ENCODE data around the gene TMEM170A. TPM values are rescaled to one million over a fixed set of nuclear protein-coding genes. Genes with fewer than 3 reads are reported as not detected.
A peak's percentile ranks its signal among the peaks of the same experiment; 100 is the strongest.
"Not testable (repeated sequence)": the region's sequence is repeated elsewhere in the genome, so short reads cannot be mapped to it uniquely, and the experiment has no call there.

The TMEM170A gene
- total RNA-seq, 1 experiment from 2014 or later, result 21.6 TPM

- no peaks in the 10 kb centered on the region for H3K9me3 ChIP-seq (replicated peaks)
- H3K27me3 ChIP-seq, result no peaks in the 10 kb centered on the region
- DNase-seq, result peak; percentile 27 to 70
- no peaks in the 10 kb centered on the region for H3K36me3 ChIP-seq
- H3K4me3 ChIP-seq, result no peak overlapping the region
- H3K4me1 ChIP-seq, result no peaks in the 10 kb centered on the region
- H3K27ac ChIP-seq, result no peak overlapping the region
Measured at GRCh38 chr16:75471723-75472633, 7.5 kb upstream of the TMEM170A start.

GRCh38 chr16:75466760-75467159, 2.3 kb upstream of the TMEM170A start:
- Histone ChIP-seq H3K27me3 (no peaks in the 10 kb centered on the region), H3K27ac (no peak overlapping the region), H3K4me3 (no peak overlapping the region), H3K36me3 (no peaks in the 10 kb centered on the region), H3K4me1 (no peaks in the 10 kb centered on the region), H3K9me3 (replicated peaks) (no peaks in the 10 kb centered on the region)
- DNase-seq, result no peak

GRCh38 chr16:75463389-75464121, 934 bp downstream of the TMEM170A start:
- Histone ChIP-seq H3K4me3 (peak overlapping the region; percentile 93), H3K27ac (peak overlapping the region; percentile 58)
- H3K27me3 ChIP-seq; H3K9me3 ChIP-seq (replicated peaks); H3K36me3 ChIP-seq; H3K4me1 ChIP-seq: not testable (repeated sequence)
- DNase-seq, result peak; percentile 73 to 79

GRCh38 chr16:75462806-75463205, 1.7 kb downstream of the TMEM170A start:
- Histone ChIP-seq H3K27ac (no peak overlapping the region), H3K27me3 (no peaks in the 10 kb centered on the region), H3K9me3 (replicated peaks) (no peaks in the 10 kb centered on the region), H3K36me3 (no peaks in the 10 kb centered on the region), H3K4me1 (no peaks in the 10 kb centered on the region), H3K4me3 (peak overlapping the region; percentile 93; the same call in 1 of the 2 replicates)
- no peak for DNase-seq

GRCh38 chr16:75461575-75461974, 2.9 kb downstream of the TMEM170A start:
- Histone ChIP-seq H3K4me3 (no peak overlapping the region), H3K27ac (no peak overlapping the region), H3K4me1 (no peaks in the 10 kb centered on the region), H3K9me3 (replicated peaks) (no peaks in the 10 kb centered on the region), H3K27me3 (no peaks in the 10 kb centered on the region), H3K36me3 (no peaks in the 10 kb centered on the region)
- DNase-seq, result no peak

- Histone ChIP-seq H3K27me3 (no peaks in the 10 kb centered on the region), H3K4me3 (no peak overlapping the region), H3K9me3 (replicated peaks) (no peaks in the 10 kb centered on the region), H3K27ac (no peak overlapping the region), H3K4me1 (no peaks in the 10 kb centered on the region), H3K36me3 (no peaks in the 10 kb centered on the region)
- no peak for DNase-seq
Measured at GRCh38 chr16:75460446-75460845, 4.0 kb downstream of the TMEM170A start.

- Histone ChIP-seq H3K36me3 (no peaks in the 10 kb centered on the region), H3K9me3 (replicated peaks) (no peaks in the 10 kb centered on the region), H3K27me3 (no peaks in the 10 kb centered on the region), H3K27ac (no peak overlapping the region), H3K4me3 (no peak overlapping the region), H3K4me1 (no peaks in the 10 kb centered on the region)
- no peak for DNase-seq
Measured at GRCh38 chr16:75459691-75460090, 4.8 kb downstream of the TMEM170A start.

- no peaks in the 10 kb centered on the region for H3K4me1 ChIP-seq
- no peaks in the 10 kb centered on the region for H3K9me3 ChIP-seq (replicated peaks)
- no peak overlapping the region for H3K4me3 ChIP-seq
- H3K27ac ChIP-seq, result no peak overlapping the region
- no peaks in the 10 kb centered on the region for H3K36me3 ChIP-seq
- DNase-seq, result no peak
- no peaks in the 10 kb centered on the region for H3K27me3 ChIP-seq
Measured at GRCh38 chr16:75458439-75458838, 6.0 kb downstream of the TMEM170A start.

GRCh38 chr16:75458029-75458428, 6.5 kb downstream of the TMEM170A start:
- Histone ChIP-seq H3K9me3 (replicated peaks) (no peaks in the 10 kb centered on the region), H3K27ac (no peak overlapping the region), H3K27me3 (no peaks in the 10 kb centered on the region), H3K4me1 (no peaks in the 10 kb centered on the region), H3K4me3 (no peak overlapping the region), H3K36me3 (no peaks in the 10 kb centered on the region)
- DNase-seq, result no peak

GRCh38 chr16:75457485-75458021, 6.9 kb downstream of the TMEM170A start:
- Histone ChIP-seq H3K4me1 (no peaks in the 10 kb centered on the region), H3K9me3 (replicated peaks) (no peaks in the 10 kb centered on the region), H3K27ac (no peak overlapping the region), H3K27me3 (no peaks in the 10 kb centered on the region), H3K36me3 (no peaks in the 10 kb centered on the region), H3K4me3 (no peak overlapping the region)
- no peak for DNase-seq

- Histone ChIP-seq H3K4me1 (no peaks in the 10 kb centered on the region), H3K9me3 (replicated peaks) (no peaks in the 10 kb centered on the region), H3K27ac (no peak overlapping the region), H3K4me3 (no peak overlapping the region), H3K36me3 (no peaks in the 10 kb centered on the region), H3K27me3 (no peaks in the 10 kb centered on the region)
- no peak for DNase-seq
Measured at GRCh38 chr16:75456971-75457370, 7.5 kb downstream of the TMEM170A start.

- not testable (repeated sequence) for H3K4me1 ChIP-seq, H3K27ac ChIP-seq, DNase-seq
Measured at GRCh38 chr16:75456486-75456885, 8.0 kb downstream of the TMEM170A start.

GRCh38 chr16:75455677-75456076, 8.8 kb downstream of the TMEM170A start:
- H3K9me3 ChIP-seq (replicated peaks), result no peaks in the 10 kb centered on the region
- no peak overlapping the region for H3K27ac ChIP-seq
- H3K4me3 ChIP-seq, result no peak overlapping the region
- H3K27me3 ChIP-seq, result no peaks in the 10 kb centered on the region
- H3K36me3 ChIP-seq, result no peaks in the 10 kb centered on the region
- no peak for DNase-seq
- H3K4me1 ChIP-seq, result no peaks in the 10 kb centered on the region

More at GRCh38 chr16:75456486-75456885, 8.0 kb downstream of the TMEM170A start:
- not testable (repeated sequence) for H3K36me3 ChIP-seq; H3K4me3 ChIP-seq; H3K9me3 ChIP-seq (replicated peaks); H3K27me3 ChIP-seq

- Histone ChIP-seq H3K4me3 (no peak overlapping the region), H3K27ac (no peak overlapping the region), H3K36me3 (no peaks in the 10 kb centered on the region), H3K27me3 (no peaks in the 10 kb centered on the region), H3K9me3 (replicated peaks) (no peaks in the 10 kb centered on the region), H3K4me1 (no peaks in the 10 kb centered on the region)
- no peak for DNase-seq
Measured at GRCh38 chr16:75452464-75453190, 11.9 kb downstream of the TMEM170A start.

All from SJCRH30 (cell line).